Caco-2 (cell line): ENCODE measurements around the gene SRGAP1. TPM values are rescaled to one million over a fixed set of nuclear protein-coding genes. Genes with fewer than 3 reads are reported as not detected.

Experiments
- BruUV-seq: library from RNA; stranded (reverse); fragments of 400-500 nt; replicated peaks from 2 replicates; lab custom pipeline; 2021; lab: Mats Ljungman, UMichigan
- CTCF ChIA-PET: fragments of 300-600 bp; sonication (Branson Sonifier 250); formaldehyde crosslinking; loops from one replicate; lab custom pipeline; 2022; ENCODE audit warnings: antibody characterized with exemption; lab: Charles Lee
- POLR2A ChIA-PET: fragments of 300-600 bp; sonication (Branson Sonifier 250); formaldehyde crosslinking; loops from one replicate; lab custom pipeline; 2022; ENCODE audit warnings: antibody characterized with exemption; lab: Charles Lee
- DNase-seq, 2 experiments: peaks; one replicate each; pipeline versions ENCODE4 v3.0.0 to v3.0.0-alpha.2; 2020 to 2022
- H3K27me3 ChIP-seq: replicated peaks from 2 replicates; pipeline ENCODE4 v1.6.0; 2011; ENCODE audit warnings: low read length; ENCODE audit not compliant: control insufficient read depth, insufficient read depth
- H3K36me3 ChIP-seq: 2 replicates; pipeline ENCODE4 v1.5.1; 2011; ENCODE audit warnings: low read length; ENCODE audit not compliant: control insufficient read depth, insufficient read depth
- H3K4me1 ChIP-seq: fragments of 250-450 bp; sonication (Bioruptor Pico); 2 replicates; pipeline ENCODE4 v1.5.1; 2020; ENCODE audit warnings: mild to moderate bottlenecking
- H3K4me3 ChIP-seq: 2 replicates; pipeline ENCODE4 v1.5.1; 2011; ENCODE audit warnings: low read depth, mild to moderate bottlenecking, control low read depth, low read length
- H3K9me3 ChIP-seq: fragments of 250-450 bp; sonication (Bioruptor Pico); 2 replicates; pipeline ENCODE4 v1.5.1; 2020; ENCODE audit warnings: mild to moderate bottlenecking, moderate library complexity
- H3K27ac Mint-ChIP-seq: one replicate; pipeline ENCODE4 v1.8.0; 2022; ENCODE audit warnings: mixed read lengths; ENCODE audit not compliant: unreplicated experiment
- H3K27me3 Mint-ChIP-seq: one replicate; pipeline ENCODE4 v1.8.0; 2022; ENCODE audit warnings: mixed read lengths; ENCODE audit not compliant: insufficient read depth, unreplicated experiment
- H3K36me3 Mint-ChIP-seq: one replicate; pipeline ENCODE4 v1.8.0; 2022; ENCODE audit warnings: mild to moderate bottlenecking, mixed read lengths; ENCODE audit not compliant: insufficient read depth, unreplicated experiment
- H3K4me1 Mint-ChIP-seq: one replicate; pipeline ENCODE4 v1.8.0; 2022; ENCODE audit warnings: low read depth, mixed read lengths; ENCODE audit not compliant: unreplicated experiment
- H3K4me3 Mint-ChIP-seq: one replicate; pipeline ENCODE4 v1.8.0; 2022; ENCODE audit warnings: mild to moderate bottlenecking, moderate library complexity, mixed read lengths; ENCODE audit not compliant: unreplicated experiment
- H3K9me3 Mint-ChIP-seq: one replicate; pipeline ENCODE4 v1.8.0; 2022; ENCODE audit warnings: mixed read lengths; ENCODE audit not compliant: unreplicated experiment
- CTCF ChIP-seq, 2 experiments: fragments of 200-600 bp in 1 of 2; IDR thresholded peaks; 1 replicate in 1 of 2; 2 replicates in 1 of 2; pipeline versions ENCODE4 v1.5.1 to v1.8.0; 2011 to 2022; ENCODE audit warnings: antibody characterized with exemption in 1 of 2, control low read depth in 1 of 2, inconsistent platforms in 1 of 2, low read depth in 1 of 2, low read length in 1 of 2, mild to moderate bottlenecking in 1 of 2, moderate library complexity in 1 of 2; ENCODE audit not compliant: insufficient read depth in 1 of 2, severe bottlenecking in 1 of 2, unreplicated experiment in 1 of 2
- intact Hi-C: fragments of 100-400 bp; cut with micrococcal nuclease; formaldehyde crosslinking; loops from one replicate; pipeline ENCODE4 v1.10.0; 2022; ENCODE audit not compliant: unreplicated experiment
- total RNA-seq: library from RNA; stranded (reverse); gene quantifications from 2 replicates; pipeline ENCODE4 v1.2.3, GENCODE V29; 2022

Gene SRGAP1
- total RNA-seq, 1 experiment from 2014 or later: 22.1 TPM

- Histone ChIP-seq H3K4me1 (peaks cover 29% of the 10 kb centered on the region), H3K36me3 (no peaks in the 10 kb centered on the region), H3K4me3 (no peak overlapping the region), H3K9me3 (peaks cover 4% of the 10 kb centered on the region; the same call in 1 of the 2 replicates), H3K27me3 (no peaks in the 10 kb centered on the region)
- H3K36me3 Mint-ChIP-seq: peaks cover 14% of the 10 kb centered on the region
- ChIA-PET CTCF (no interaction called here), POLR2A (no interaction called here)
- peaks cover 18% of the 10 kb centered on the region for H3K9me3 Mint-ChIP-seq
- H3K4me1 Mint-ChIP-seq: peaks cover 7% of the 10 kb centered on the region
- intact Hi-C loops: loop anchor here (10.0 kb wide), 1 partner anchor 163 kb away; the partner anchor contains the start of gene SRGAP1
- no TSS peak for BruUV-seq
- DNase-seq: no peak
- H3K27ac Mint-ChIP-seq: no peak overlapping the region
- TF ChIP-seq CTCF (IDR thresholded peaks at IDR 0.05; ENCODE audit: insufficient read depth in 1 of 2, low read depth in 1 of 2, low read length in 1 of 2, severe bottlenecking in 1 of 2, unreplicated experiment in 1 of 2): no peak
- no peaks in the 10 kb centered on the region for H3K27me3 Mint-ChIP-seq
- no peak overlapping the region for H3K4me3 Mint-ChIP-seq
These were observed 163.4 kb downstream of the SRGAP1 start for GRCh38 chr12:64007853-64008252.

GRCh38 chr12:64008596-64008995 lies 164.1 kb downstream of the SRGAP1 start:
- Histone ChIP-seq H3K9me3 (peaks cover 4% of the 10 kb centered on the region; the same call in 1 of the 2 replicates), H3K4me1 (peaks cover 33% of the 10 kb centered on the region), H3K27me3 (no peaks in the 10 kb centered on the region), H3K36me3 (no peaks in the 10 kb centered on the region), H3K4me3 (no peak overlapping the region)
- CTCF ChIA-PET: no interaction called here
- TF ChIP-seq CTCF (IDR thresholded peaks at IDR 0.05; ENCODE audit: insufficient read depth in 1 of 2, low read depth in 1 of 2, low read length in 1 of 2, severe bottlenecking in 1 of 2, unreplicated experiment in 1 of 2): no peak
- POLR2A ChIA-PET: no interaction called here
- H3K27ac Mint-ChIP-seq: no peak overlapping the region
- intact Hi-C loops: loop anchor here (10.0 kb wide), 1 partner anchor 164 kb away; the partner anchor contains the start of gene SRGAP1
- H3K4me1 Mint-ChIP-seq: peaks cover 11% of the 10 kb centered on the region
- no peaks in the 10 kb centered on the region for H3K27me3 Mint-ChIP-seq
- H3K9me3 Mint-ChIP-seq: peaks cover 11% of the 10 kb centered on the region
- no TSS peak for BruUV-seq
- DNase-seq: no peak
- H3K4me3 Mint-ChIP-seq: no peak overlapping the region
- H3K36me3 Mint-ChIP-seq: peaks cover 14% of the 10 kb centered on the region

GRCh38 chr12:64009321-64010068 lies 165.0 kb downstream of the SRGAP1 start:
- ChIA-PET CTCF (no interaction called here), POLR2A (no interaction called here)
- Mint-ChIP-seq H3K9me3 (peaks cover 9% of the 10 kb centered on the region), H3K4me1 (peaks cover 14% of the 10 kb centered on the region), H3K36me3 (peaks cover 19% of the 10 kb centered on the region), H3K27me3 (no peaks in the 10 kb centered on the region), H3K4me3 (no peak overlapping the region), H3K27ac (no peak overlapping the region)
- Histone ChIP-seq H3K4me3 (no peak overlapping the region), H3K9me3 (peaks cover 4% of the 10 kb centered on the region; the same call in 1 of the 2 replicates), H3K36me3 (no peaks in the 10 kb centered on the region), H3K4me1 (peaks cover 39% of the 10 kb centered on the region), H3K27me3 (no peaks in the 10 kb centered on the region)
- no TSS peak for BruUV-seq
- TF ChIP-seq CTCF (IDR thresholded peaks at IDR 0.05; ENCODE audit: insufficient read depth in 1 of 2, low read depth in 1 of 2, low read length in 1 of 2, severe bottlenecking in 1 of 2, unreplicated experiment in 1 of 2): no peak
- DNase-seq: no peak
- intact Hi-C loops: loop anchor here (10.0 kb wide), 1 partner anchor 165 kb away; the partner anchor contains the start of gene SRGAP1
